Measurements from ENCODE around the gene BACH2. TPM values are rescaled to one million over a fixed set of nuclear protein-coding genes. Genes with fewer than 3 reads are reported as not detected.

The BACH2 gene
- total RNA-seq, 4 donors from 2014 or later, result 8.5 to 20.0 (median 13.3) TPM

- Histone ChIP-seq H3K27me3 (no peaks in the 10 kb centered on the region), H3K4me1 (peaks cover 17% of the 10 kb centered on the region), H3K27ac (peak overlapping the region; percentile 92), H3K36me3 (no peaks in the 10 kb centered on the region), H3K9me3 (no peaks in the 10 kb centered on the region), H3K4me3 (peak overlapping the region; percentile 92)
- DNase-seq (ENCODE audit: low spot score in 2 of 2), result peak in 1 of 2 donors; percentile 65
- under 1% methylated on average over 35 of the region's 79 CpGs for WGBS
- TF ChIP-seq CTCF (IDR thresholded peaks at IDR 0.05), result no peak
- no peak for TF ChIP-seq EP300 (IDR thresholded peaks at IDR 0.05)
- TF ChIP-seq POLR2AphosphoS5 (IDR thresholded peaks at IDR 0.05), result no peak
- TF ChIP-seq POLR2A (IDR thresholded peaks at IDR 0.05), result no peak
Observed at GRCh38 chr6:90294989-90295853, 1.4 kb downstream of the BACH2 start.

GRCh38 chr6:90294614-90294988 is 2.0 kb downstream of the BACH2 start:
- 33% methylated on average over 15 of the region's 15 CpGs for WGBS
- no peak for DNase-seq (ENCODE audit: low spot score in 2 of 2)
- Histone ChIP-seq H3K27me3 (no peaks in the 10 kb centered on the region), H3K36me3 (no peaks in the 10 kb centered on the region), H3K4me1 (peaks cover 17% of the 10 kb centered on the region), H3K4me3 (peak overlapping the region; percentile 92), H3K27ac (no peak overlapping the region), H3K9me3 (no peaks in the 10 kb centered on the region)
- TF ChIP-seq CTCF (IDR thresholded peaks at IDR 0.05) (no peak), EP300 (IDR thresholded peaks at IDR 0.05) (no peak), POLR2AphosphoS5 (IDR thresholded peaks at IDR 0.05) (no peak), POLR2A (IDR thresholded peaks at IDR 0.05) (no peak)

- 81% methylated on average over 5 of the region's 5 CpGs for WGBS
- Histone ChIP-seq H3K27me3 (no peaks in the 10 kb centered on the region), H3K9me3 (no peaks in the 10 kb centered on the region), H3K4me1 (peaks cover 17% of the 10 kb centered on the region), H3K4me3 (peak overlapping the region; percentile 92), H3K27ac (no peak overlapping the region), H3K36me3 (no peaks in the 10 kb centered on the region)
- no peak for DNase-seq (ENCODE audit: low spot score in 2 of 2)
- TF ChIP-seq CTCF (IDR thresholded peaks at IDR 0.05) (no peak), POLR2A (IDR thresholded peaks at IDR 0.05) (no peak), EP300 (IDR thresholded peaks at IDR 0.05) (no peak), POLR2AphosphoS5 (IDR thresholded peaks at IDR 0.05) (no peak)
Observed at GRCh38 chr6:90294008-90294511, 2.6 kb downstream of the BACH2 start.

- DNase-seq (ENCODE audit: low spot score in 2 of 2), result no peak
- Histone ChIP-seq H3K27me3 (no peaks in the 10 kb centered on the region), H3K27ac (no peak overlapping the region), H3K4me3 (no peak overlapping the region), H3K36me3 (no peaks in the 10 kb centered on the region), H3K9me3 (no peaks in the 10 kb centered on the region), H3K4me1 (peaks cover 17% of the 10 kb centered on the region)
- WGBS, result 91% methylated on average over 3 of the region's 3 CpGs
- TF ChIP-seq EP300 (IDR thresholded peaks at IDR 0.05) (no peak), CTCF (IDR thresholded peaks at IDR 0.05) (no peak), POLR2A (IDR thresholded peaks at IDR 0.05) (no peak), POLR2AphosphoS5 (IDR thresholded peaks at IDR 0.05) (no peak)
Observed at GRCh38 chr6:90293319-90293953, 3.2 kb downstream of the BACH2 start.

- Histone ChIP-seq H3K4me1 (peaks cover 12% of the 10 kb centered on the region), H3K4me3 (no peak overlapping the region), H3K27ac (no peak overlapping the region), H3K27me3 (no peaks in the 10 kb centered on the region), H3K36me3 (no peaks in the 10 kb centered on the region), H3K9me3 (no peaks in the 10 kb centered on the region)
- TF ChIP-seq CTCF (IDR thresholded peaks at IDR 0.05), result no peak
- no peak for TF ChIP-seq EP300 (IDR thresholded peaks at IDR 0.05)
- no peak for TF ChIP-seq POLR2AphosphoS5 (IDR thresholded peaks at IDR 0.05)
- TF ChIP-seq POLR2A (IDR thresholded peaks at IDR 0.05), result no peak
- WGBS, result 88% methylated on average over 4 of the region's 4 CpGs
- DNase-seq (ENCODE audit: low spot score in 2 of 2), result no peak
Observed at GRCh38 chr6:90291565-90291964, 5.1 kb downstream of the BACH2 start.
